Cortex of kidney (tissue), 1 donor: ENCODE data around the gene IGFBP3.

ENCODE experiments used
- DNase-seq: peaks from one replicate; lab custom pipeline; 2025; lab: John Stamatoyannopoulos, UW

IGFBP3 gene

DNA sequence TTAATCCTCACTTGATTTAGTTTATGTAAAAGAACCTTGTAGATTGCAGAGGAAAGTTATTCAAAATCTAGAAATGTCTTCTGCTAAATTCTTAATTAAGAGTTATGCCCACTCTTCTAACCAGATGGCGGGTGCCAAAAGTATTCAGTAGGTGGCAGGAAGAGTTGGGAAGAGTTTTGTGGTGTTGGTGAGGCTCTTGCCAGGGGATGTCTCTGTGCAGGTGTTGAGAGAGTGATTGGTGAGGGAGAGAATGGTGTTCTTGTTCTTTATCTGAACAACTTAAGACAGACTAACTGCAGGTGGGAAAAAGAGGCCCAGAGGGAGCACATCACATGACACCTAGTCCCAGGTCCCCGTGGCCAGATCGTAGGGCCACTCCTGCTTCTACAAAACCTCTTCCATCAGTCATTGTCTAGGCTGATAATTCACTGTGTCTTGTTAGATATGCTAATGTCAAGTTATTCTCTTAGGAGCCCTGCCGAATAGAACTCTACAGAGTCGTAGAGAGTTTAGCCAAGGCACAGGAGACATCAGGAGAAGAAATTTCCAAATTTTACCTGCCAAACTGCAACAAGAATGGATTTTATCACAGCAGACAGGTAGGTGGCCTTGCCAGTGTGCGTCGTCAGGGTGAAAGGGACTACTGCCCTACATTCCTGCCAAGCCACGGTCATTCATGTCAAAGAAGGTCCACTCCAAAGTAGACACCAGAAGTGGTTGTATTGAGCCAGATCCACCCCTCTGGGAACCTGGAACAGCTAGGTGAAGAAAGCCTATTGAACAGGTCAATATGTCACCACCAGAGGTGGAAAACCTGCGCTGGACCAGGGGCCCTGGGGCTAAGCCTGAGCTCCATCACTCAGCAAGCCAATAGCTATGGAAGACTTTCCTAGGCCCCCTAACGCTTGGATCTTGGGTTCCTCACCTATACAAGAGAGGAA is 29.3 kb downstream of the IGFBP3 start:
- no peak for DNase-seq

DNA sequence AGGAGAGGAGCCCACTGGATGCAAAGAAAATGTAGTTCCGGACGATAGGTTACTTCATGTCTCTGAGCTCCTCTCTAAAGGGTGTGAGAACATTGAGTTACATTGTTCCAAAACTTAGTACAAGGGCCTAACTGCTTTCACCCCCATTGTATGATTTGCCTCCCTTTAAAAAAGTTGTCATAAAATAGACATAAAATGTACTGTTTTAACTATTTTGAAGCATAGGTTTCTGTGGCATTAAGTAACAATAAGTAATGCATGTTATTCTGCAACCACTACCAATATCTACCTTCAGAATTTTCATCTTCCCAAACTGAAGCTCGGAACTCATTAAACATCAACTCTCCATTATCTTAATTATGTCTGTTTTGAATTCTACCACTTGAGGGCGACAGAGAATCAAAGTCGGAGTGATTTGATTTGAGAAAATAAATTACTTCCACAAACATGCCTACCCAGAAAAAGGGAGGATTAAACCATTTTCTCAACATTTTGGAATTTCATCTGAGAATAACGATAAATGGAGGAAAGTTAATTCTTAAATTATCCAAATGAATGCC is 30.1 kb downstream of the IGFBP3 start:
- DNase-seq = no peak

DNA sequence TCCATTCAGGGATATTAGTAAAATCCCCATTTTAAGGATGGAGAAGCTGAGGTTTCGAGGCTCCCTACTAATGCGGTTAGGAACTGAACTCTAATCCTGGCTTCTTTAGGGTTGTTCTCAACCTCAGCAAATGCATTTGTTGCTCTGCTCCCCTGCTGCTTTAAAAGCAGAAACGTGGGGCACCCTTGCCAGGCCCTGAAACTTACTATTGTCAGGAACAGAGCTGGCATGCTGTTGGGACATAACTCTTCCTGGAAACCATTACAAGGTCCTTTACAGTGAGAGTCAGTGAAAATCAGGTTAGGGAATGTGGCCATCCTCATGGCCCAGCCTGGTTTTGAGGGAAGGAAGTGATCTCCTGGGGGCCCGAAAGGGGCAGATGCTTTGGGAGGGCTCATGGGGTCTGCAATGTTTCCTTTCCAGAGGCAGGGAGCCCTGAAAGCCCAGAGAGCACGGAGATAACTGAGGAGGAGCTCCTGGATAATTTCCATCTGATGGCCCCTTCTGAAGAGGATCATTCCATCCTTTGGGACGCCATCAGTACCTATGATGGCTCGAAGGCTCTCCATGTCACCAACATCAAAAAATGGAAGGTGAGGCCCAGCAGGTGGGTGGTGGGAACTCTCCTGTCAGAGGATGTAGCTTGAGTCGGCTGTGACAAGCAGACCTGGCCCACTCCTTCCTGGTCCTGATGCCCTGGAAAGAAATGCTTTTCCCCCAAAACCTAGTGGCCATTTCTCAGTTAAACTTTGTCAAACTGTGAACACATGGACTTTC is 30.8 kb downstream of the IGFBP3 start:
- DNase-seq = no peak

DNA sequence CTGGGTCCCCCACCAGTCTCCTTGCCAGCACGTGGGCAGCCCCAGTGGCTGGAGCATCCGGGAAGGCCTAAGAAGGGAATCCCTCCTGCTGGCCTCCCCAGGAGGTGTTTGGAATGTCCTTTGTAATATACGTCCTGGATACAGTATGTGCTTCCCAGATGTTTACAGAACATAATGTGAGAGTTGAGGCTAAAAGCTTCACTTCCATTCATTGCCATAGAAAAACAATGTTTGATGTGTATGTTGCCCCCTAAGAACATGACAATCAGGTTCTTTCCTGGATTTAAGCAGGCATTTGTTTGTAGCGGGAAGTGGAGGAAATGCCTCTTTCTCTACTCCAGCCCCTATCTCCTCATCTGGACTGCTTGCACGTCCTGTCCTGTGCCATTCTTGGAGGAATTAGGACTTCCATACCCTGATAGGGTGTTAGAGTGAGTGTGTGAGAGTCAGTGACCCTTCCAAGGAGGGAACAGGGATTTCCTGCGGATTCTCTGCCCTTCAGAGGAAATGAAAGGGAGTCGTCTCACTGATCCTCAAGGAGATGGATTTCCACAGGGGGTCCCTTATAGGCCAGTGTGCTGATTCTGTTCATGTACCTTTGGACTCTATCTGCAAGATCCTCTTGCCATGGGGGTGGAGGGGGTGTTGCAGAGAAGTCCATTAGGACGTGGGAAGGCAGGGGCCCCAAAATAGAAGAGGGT is 31.6 kb downstream of the IGFBP3 start:
- no peak for DNase-seq

DNA sequence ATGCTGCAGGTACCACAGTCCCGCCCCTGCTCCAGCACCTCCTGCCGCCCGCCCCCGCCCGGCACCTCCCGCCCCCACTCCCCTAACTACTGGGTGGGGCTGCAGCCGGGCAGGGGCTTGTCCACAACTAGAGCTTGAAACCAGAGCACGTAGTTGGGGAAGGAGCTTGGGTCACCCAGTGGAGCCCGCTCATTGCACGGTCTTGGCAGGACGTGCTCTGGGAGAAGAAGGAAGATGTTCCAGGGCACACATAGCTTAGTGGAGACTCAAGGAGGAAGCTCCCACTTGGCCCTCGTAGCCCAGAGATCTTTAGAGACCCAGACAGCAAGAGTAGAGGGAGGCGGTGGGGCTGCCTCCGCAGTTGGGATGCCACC is 32.1 kb downstream of the IGFBP3 start:
- no peak for DNase-seq

DNA sequence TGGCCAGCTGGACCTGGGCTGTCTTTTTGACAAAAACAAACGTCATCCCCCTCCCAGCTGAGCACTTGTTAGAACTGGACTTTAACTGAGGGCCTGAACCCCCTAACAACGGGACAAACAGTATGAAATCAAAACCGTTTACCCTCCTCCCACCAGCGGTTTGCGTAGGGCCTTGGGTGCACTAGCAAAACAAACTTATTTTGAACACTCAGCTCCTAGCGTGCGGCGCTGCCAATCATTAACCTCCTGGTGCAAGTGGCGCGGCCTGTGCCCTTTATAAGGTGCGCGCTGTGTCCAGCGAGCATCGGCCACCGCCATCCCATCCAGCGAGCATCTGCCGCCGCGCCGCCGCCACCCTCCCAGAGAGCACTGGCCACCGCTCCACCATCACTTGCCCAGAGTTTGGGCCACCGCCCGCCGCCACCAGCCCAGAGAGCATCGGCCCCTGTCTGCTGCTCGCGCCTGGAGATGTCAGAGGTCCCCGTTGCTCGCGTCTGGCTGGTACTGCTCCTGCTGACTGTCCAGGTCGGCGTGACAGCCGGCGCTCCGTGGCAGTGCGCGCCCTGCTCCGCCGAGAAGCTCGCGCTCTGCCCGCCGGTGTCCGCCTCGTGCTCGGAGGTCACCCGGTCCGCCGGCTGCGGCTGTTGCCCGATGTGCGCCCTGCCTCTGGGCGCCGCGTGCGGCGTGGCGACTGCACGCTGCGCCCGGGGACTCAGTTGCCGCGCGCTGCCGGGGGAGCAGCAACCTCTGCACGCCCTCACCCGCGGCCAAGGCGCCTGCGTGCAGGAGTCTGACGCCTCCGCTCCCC is 32.7 kb downstream of the IGFBP3 start, which contains the start of gene IGFBP1:
Gene IGFBP1 (plus strand): TSS at position 304 of the 808 bp plus-strand sequence. CDS start 165 bp downstream, at position 469.
- DNase-seq = no peak

DNA sequence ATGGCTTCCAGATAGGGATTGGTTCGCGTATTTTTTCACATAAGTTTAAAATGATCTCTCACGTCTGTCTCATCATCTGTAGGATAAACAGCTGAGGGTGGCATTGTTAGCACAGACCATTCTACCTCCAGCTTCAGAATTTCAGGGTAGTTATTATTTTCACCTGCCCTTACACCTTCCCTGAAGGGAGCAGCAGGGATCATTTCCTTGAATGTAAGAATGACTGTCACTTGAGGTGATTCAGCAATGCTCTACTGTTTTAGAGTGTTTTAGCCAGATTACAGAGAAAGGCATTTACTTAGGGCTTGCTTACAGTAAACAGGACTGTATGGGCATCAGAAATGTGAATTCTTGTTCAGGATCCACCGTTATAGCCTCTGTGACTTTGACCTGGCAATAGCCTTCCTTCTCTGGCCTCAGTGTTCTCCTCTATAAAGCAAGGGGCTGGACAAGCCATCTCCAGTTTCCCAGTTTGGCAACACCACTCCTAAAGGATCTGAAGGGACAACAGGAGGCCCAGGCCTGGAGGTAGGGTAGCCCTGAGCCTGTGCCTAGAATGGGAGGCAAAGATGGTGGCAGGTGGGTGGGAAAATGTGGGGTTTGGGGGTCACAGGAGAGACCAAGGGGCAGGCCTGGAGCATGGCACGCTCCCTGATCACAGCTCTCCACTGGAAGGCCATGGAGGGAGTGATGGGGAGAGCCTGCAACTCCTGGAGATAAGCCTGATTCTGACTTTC is 34.0 kb downstream of the IGFBP3 start:
- DNase-seq = no peak

DNA sequence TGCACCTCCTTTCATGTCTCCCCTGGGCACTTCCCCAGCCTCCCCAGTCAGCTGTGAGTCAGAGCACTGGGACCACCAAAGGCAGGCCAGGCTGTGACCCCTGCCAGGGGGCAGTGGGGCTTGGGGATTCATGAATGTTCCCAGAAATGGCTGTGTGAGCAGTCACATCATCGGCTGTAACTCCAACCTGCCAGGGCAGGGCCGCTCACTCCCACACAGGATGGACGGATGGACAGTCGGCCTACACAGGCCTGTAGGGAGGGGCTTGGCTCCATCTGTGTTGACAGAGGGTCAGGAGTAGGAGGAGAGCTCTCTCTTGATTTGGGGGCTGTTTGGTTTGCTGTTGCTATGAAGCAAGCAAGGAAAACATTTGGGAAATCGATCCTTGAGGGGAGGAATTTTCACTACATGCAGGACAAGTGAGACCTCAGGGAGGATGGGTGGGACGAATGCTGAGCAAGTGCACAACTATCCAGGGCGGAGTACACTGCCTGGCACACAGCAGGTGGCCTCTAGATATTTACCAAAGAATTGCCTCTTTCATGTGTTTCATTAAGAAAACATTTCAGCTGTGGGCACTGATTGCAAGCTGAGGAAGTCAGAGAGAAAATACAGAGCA is 35.7 kb downstream of the IGFBP3 start:
- DNase-seq = no peak

DNA sequence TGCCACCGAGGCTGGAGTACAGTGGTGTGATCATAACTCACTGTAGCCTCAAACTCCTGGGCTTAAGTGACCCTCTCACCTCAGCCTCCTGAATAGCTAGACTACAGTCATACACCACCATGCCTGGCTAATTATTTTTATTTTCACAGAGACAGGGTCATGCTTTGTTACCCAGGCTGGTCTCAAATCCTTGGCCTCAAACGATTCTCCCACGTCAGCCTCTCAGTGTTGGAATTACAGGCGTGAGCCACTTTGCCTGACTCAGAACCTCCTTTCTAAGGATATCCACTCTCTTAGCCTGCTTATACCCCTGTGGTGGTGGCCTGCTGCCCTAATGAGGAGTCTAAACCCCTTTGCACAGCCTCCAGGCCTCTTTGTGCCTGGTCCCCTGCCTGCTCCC is 36.9 kb downstream of the IGFBP3 start:
- no peak for DNase-seq

DNA sequence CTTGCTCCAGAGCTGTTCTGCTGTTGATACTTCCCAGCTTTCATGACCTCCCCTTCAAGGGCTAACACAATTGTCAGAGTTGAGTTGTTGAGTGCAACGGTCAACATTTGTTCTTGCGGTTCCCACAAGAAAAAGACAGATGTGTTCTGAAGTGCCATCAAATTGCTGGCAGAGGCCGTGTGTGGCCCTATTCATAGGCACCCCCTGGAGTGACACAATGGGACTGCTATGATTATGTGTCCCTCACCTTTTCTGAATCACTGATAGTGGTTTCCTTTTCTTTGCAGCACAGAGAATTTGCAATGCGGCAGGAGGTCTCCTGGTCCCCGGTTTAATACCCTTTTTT is 38.6 kb downstream of the IGFBP3 start:
- no peak for DNase-seq

DNA sequence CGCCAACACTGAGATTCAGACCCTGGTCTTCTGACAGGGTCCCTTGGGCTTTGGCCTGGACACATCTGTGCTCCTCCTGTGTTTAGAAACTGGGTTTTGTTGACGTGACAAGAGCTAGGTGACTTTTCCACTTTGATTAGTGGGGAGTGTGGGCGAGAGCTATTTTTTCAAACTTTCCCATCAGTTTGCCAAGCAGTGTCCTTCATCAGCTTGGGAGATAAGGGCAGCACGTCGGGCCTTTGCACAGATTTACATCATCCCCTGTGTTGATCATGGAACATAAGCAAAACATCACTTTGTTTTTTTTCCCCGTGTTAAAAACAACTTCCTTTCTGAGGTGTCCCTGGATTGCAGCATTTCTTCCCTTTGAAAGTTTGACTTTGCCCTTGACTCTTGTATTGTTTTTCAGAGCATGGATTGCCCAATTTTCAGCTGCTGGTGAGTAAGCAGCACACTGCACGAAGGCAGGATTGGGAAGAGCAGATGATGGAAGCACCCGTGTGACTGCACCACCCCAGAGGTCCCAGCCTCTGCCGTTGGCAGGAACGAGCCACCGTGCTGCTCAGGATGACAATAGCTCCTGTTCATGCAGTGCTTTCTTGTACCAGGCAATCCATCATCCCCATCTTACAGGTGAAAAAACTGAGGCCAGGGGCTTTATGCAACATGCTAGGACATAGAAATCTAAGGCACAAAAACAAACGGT is 39.2 kb downstream of the IGFBP3 start:
- no peak for DNase-seq

DNA sequence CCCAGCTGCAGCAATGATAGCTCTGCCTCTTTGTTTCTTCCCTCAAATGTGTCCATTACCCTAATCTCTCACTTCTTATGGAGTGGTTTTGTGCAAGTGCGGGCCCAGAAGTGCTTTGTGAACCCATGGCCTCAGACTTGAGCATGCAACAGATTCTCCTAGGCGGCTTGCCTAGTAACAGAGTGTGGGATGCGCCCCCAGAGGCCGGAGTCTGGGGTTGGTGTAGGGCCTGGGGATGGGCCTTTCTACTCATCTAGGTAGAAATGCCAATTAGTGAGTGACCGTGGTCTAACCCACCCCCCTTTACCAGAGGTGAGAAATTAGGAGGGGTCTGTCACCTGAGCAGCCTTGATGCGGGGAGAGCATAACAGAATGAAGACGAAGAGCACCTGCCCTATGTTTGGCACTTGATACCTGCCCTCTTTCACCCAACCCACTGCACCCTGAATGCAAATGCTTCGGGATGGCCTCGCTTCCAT is 39.8 kb downstream of the IGFBP3 start:
- no peak for DNase-seq

DNA sequence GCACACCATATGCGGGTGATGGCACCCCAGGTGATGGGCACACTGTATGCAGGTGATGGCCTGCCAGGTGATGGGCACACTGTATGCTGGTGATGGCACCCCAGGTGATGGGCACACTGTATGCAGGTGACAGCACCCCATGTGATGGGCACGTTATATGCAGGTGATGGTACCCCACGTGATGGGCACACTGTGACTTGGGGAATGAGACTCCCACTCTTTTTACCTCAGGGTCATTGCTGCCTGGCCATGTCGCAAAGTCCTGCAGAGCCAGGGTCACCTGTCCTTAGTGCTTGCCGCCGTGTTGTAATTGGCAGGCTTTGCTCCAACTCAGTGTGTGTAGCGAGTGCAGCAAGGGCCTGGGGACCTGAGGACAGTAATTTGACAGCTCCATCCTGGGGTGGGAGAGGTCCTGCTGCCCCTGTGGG is 40.6 kb downstream of the IGFBP3 start:
- DNase-seq = no peak

DNA sequence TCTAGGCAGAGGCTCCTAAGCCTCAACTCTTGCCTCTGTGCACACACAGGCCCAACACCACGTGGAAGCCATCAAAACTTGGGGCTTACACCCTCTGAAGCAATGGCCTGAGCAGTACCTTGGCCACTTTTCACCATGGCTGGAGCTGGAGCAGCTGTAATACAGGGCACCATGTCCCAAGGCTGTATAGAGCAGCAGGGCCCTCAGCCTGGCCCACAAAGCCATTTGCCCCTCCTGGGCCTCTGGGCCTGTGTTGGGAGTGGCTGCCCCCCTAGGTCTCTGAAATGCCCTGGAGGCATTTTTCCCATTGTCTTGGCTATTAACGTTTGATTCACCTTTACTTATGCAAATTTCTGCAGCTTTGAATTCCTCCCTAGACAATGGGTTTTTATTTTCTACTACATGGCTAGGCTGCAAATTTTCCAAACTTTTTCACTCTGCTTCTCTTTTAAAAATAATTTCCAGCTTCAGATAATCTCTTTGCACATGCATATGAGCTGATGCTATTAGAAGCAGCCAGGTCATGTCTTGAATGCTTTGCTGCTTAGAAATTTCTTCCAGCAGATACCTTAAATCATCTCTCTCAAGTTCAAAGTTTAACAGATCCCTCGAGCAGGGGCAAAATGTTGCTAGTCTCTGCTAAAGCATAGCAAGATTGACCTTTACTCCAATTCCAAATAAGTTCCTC is 42.5 kb downstream of the IGFBP3 start:
- no peak for DNase-seq

DNA sequence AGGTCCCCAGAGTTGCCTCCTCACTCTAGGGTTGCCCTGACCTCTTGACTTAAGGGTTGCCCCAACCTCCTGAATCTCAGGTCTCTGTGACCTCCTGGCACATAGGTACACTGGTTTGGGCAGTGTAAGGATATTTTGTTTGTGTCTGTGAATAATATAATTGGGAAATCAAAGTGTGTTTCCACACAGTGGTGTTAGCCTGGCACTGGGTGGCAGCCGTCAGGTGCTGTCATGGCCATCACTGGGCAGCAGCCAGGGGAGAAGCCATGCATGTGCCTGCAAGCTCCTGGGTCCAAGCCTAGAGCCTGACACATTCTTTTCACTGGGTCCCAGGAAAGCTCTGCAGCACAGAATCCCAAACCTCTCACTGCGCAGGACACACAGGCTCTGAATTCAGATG is 44.6 kb downstream of the IGFBP3 start:
- no peak for DNase-seq

DNA sequence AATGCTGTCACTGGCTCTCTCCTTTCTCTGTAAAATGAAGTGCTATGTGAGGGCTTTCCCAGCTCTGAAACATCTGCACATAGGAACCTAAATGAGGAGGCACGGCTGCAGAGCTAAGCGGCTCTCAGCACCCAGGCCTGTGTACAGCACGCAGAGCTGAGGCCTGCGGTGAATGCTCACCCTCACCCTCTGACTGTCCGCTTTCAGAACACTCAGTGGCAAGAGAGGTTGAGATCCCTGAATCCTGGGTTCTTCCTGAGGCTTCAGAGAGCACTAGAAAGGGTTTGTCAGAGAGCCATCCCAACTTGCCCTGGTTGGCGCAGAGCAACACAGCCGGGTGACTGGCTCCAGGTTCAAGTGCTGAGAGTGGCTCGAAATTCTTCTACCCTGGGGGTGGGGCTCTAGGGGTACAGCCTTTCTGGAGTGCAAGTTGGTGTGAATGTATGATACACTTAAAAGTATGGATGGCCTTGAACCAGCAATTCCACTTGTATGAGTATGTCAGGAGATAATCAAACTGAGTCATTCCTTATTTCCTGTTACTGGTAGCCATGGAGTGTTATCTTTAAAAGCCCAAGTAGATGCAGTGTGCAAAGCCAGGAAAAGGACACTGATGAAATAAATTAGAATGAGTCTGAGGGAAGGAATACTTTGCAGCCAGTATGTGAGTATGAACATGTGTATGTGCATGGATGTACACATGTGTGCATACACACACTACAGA is 46.5 kb downstream of the IGFBP3 start:
- no peak for DNase-seq

DNA sequence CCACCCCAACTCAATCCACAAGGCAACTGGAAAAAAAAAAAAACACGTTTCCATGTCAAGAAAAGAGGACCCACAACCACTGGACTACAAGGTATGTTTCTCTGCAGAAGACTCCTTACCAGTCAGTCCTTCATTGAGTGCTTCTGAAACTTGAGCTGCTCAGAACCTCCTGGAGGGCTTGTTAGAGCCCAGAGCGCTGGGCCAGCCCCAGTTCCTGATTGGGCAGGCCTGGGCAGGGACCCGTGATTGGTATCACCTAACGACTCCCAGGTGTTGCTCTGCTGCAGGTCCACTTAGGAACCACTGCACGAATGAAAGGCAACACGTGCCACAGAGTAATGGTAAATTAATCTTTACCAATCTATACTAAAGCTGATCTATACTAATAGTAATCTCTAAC is 47.7 kb downstream of the IGFBP3 start:
- DNase-seq = no peak

DNA sequence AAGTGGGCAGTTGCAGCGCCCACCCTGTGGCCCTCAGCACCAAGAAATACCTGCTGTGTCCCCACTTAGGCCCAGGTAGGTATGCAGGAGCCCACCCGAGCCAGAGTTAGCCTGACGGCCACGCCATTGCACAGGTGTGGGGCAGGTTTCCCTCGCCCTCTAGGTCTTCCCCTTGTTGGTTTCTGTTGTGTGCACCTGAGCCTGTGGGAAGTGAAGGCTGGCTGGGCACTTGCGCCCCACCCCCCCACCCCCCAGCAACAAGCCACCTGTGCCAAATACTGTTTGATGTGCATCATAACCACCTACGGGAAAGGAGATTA is 48.1 kb downstream of the IGFBP3 start, which contains the start of gene CCDC201:
Gene CCDC201 (minus strand): TSS at position 48 of the 320 bp plus-strand sequence. CDS start 75 bp downstream, outside the sequence.
- no peak for DNase-seq
